ENCODE results near the gene PHC2.

PHC2 gene

DNA sequence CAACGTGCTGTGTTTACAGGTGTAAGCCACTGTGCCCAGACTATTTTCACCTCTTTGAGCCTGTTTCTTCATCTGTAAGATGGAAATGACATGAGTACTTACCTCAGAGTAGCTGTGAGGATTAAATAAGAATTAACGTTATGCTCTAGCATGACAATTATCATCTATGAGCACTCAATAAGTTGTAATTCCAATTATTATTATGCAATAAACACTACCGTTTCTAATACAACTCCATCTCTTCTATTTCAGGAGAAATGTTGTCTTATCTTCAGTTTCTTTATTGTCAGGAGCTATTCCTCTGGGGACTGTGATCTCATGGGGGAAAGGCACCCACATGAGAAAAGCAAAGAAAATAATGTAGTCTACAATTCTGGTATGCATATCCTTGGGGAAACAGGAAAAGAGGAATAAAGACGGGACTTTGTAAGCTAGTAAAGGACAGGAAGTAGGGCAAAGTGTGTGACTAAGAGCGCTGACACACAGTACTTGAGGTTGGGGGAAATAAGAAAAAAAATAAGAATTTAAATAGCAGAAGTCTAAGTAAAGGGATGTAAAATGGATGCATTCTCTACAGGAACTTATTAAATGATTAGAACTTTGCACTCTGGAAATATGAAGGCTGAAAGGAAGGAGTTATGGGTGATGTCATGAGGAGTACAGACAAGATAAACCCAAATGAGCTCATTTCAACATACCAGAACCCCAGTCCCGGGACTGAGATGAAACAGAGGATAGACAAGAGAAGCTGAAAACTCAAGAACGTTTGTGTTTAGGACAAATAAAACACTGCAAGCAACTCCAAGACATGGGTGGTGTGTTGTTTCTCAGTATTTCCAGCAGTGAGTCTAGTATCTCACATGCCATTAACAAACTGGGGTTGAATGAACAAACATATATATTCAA, 9.8 kb downstream of the PHC2 start:
- peak; percentile 60 to 71 for DNase-seq

DNA sequence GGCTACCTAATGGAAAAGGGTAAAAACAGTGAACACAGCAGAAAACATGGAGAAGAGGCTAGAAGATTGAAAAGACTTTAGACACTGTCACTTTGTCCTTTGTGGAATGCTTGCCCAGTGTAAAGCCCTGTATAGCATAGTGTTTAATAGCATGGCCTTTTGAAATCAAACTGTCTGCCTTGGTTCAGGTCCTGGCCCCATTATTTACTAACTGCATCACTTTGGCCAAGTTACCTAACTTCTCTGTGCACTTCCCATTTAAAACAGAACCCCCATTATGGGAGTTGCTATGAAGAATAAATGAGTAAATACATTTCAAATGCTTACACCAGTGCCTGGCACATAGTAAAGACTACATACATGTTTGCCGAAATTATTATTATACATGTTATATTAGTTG, 12.1 kb downstream of the PHC2 start:
- no peak for DNase-seq

DNA sequence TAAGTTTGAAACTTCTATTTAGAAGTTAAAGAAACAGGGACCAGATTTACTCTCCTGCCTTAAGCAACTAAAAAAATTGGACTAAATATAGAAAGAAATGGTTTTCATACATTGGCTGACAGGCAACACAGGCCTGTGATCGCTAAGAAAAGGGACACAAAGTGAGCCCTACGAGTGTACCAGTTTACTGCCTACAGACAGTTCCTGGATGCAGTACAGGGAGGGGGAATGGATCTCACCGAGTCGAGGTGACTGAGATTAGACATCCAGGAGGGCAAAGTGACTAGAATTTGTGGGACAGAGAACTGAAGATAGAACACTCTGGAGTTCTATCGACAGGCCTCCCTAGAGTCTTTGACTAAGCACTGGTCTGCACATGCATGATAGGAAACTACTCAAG, 16.0 kb downstream of the PHC2 start:
- DNase-seq, result no peak

- DNase-seq, result no peak
Measured at GRCh38 chr1:33410091-33410701, 20.7 kb downstream of the PHC2 start.

GRCh38 chr1:33408093-33408436, 22.8 kb downstream of the PHC2 start:
- DNase-seq, result no peak

- DNase-seq, result no peak
Measured at GRCh38 chr1:33407352-33408092, 23.4 kb downstream of the PHC2 start.

- DNase-seq, result peak; percentile 21 to 41
Measured at GRCh38 chr1:33402206-33402605, 28.7 kb downstream of the PHC2 start.

GRCh38 chr1:33401471-33401870, 29.4 kb downstream of the PHC2 start:
- peak; percentile 37 to 50 for DNase-seq

GRCh38 chr1:33400153-33400911, 30.6 kb downstream of the PHC2 start:
- DNase-seq, result no peak

DNA sequence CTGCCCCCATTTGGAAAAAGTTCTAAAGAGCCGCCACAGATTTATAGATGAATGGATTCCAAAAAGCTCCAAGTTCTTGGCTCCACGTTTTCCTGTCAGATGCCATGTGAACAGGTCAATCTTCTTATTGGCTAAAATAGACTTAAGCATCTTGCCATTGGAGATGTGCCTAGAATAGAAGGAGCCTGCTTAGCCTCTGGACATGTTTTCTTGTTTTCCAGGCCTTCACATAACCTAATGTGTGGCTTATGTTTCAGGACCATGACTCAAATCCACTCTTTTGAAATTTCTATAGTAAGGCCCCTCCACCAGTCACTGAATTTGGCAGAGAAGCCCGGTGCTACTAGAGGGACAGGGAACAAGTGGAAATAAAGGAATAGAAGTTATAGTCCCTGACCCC, 31.5 kb downstream of the PHC2 start:
- DNase-seq, result no peak

DNA sequence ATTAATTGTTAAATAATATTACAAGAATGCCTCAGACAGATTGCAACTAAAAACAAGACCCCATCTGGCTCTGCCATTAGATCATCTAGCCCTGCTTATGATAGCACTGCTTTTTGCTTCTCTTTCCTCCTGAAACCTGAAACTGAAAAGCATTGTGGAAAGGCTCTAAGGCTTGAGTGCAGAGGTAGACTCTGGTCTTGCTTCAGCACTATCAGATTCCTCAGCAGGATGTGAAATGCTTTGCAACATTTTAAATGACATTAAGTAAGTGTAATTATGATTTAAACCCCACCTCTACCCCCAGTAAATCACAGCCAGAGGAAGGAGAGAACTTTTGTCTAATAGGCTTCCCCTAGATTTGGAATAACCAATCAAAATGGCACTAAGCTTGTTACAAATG, 32.9 kb downstream of the PHC2 start:
- DNase-seq, result no peak

GRCh38 chr1:33397125-33397506, 33.8 kb downstream of the PHC2 start:
- DNase-seq, result no peak

GRCh38 chr1:33396188-33397124, 34.4 kb downstream of the PHC2 start:
- no peak for DNase-seq

- DNase-seq, result no peak
Measured at GRCh38 chr1:33394770-33395169, 36.1 kb downstream of the PHC2 start.

- no peak for DNase-seq
Measured at GRCh38 chr1:33393991-33394390, 36.9 kb downstream of the PHC2 start.

DNA sequence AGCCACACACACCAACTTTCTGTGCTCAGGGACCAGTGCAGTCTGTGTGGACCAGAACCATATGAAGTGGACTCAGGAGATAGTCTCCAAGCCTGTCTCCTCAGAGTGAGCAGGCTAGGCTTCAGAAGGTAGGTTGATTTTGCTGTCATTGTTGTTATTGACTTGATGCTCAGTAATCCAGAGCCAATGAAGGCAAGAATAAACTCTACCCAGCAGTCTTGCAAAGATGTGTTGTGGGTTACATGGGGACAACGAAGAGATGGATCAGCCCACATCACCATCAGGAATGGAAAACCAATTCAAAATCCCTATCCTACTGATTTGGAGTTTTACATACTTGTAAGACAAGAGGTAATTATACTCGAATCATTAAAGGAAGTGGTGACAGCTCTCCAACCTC, 37.4 kb downstream of the PHC2 start:
- no peak for DNase-seq

GRCh38 chr1:33392639-33393038, 38.3 kb downstream of the PHC2 start:
- no peak for DNase-seq

DNA sequence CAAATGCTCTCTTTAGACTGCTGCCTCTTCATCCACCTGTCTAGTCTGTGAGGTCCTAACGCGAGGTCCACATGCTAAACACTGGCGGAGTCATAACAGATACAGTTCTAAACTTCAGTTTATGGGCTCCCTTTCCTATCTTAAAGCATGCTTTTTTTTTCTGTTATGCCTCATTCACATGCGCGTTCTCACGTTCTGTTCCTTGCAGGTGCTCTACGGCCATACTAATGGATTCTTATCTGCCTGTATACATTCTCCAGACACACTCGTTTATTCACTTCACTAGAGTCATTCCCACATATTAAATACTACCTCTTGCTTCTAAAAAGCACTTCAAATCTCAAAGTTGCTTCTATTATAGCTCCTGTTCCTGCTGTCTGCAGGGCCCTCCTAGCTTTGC, 38.7 kb downstream of the PHC2 start:
- DNase-seq, result no peak

- DNase-seq, result no peak
Measured at GRCh38 chr1:33391343-33392078, 39.4 kb downstream of the PHC2 start.

DNA sequence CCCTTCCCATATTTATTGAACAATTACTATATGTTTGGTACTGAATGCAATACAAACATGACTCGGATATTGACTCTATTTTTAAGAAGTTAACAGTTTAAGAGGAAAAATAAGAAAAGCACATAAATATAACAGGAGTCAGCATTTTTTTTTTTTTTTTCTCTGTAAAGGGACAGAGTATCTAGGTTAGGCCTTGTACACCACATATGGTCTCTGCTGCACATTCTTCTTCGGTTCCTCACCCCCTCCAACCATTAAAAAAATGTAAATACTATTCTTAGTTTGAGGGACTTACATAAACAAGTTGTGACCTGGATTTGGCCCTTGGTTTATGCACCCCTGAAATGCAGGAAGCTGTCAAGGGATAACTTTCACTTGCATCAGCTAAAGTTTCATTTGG, 40.4 kb downstream of the PHC2 start:
- DNase-seq, result no peak

Data from inflammatory macrophage (primary cell).